Measurements from ENCODE around the gene ABCC4.
"Not testable (repeated sequence)": the region's sequence is repeated elsewhere in the genome, so short reads cannot be mapped to it uniquely, and the experiment has no call there.

ABCC4 gene

GRCh38 chr13:95298169-95298965 lies 2.9 kb downstream of the ABCC4 start:
- DNase-seq (ENCODE audit: low read depth in 3 of 3): no peak

GRCh38 chr13:95296326-95296925 lies 4.8 kb downstream of the ABCC4 start:
- no peak for DNase-seq (ENCODE audit: low read depth in 3 of 3)

- no peak for DNase-seq (ENCODE audit: low read depth in 3 of 3)
These were observed 6.2 kb downstream of the ABCC4 start for GRCh38 chr13:95295026-95295425.

- DNase-seq (ENCODE audit: low read depth in 3 of 3): no peak
These were observed 8.6 kb downstream of the ABCC4 start for GRCh38 chr13:95292622-95293021.

GRCh38 chr13:95289901-95290300 lies 11.3 kb downstream of the ABCC4 start:
- DNase-seq (ENCODE audit: low read depth in 3 of 3): not testable (repeated sequence)

GRCh38 chr13:95289020-95289444 lies 12.2 kb downstream of the ABCC4 start:
- DNase-seq (ENCODE audit: low read depth in 3 of 3): no peak

- DNase-seq (ENCODE audit: low read depth in 3 of 3): no peak
These were observed 16.8 kb downstream of the ABCC4 start for GRCh38 chr13:95284436-95284835.

- DNase-seq (ENCODE audit: low read depth in 3 of 3): no peak
These were observed 22.2 kb downstream of the ABCC4 start for GRCh38 chr13:95279016-95279415.

- no peak for DNase-seq (ENCODE audit: low read depth in 3 of 3)
These were observed 25.2 kb downstream of the ABCC4 start for GRCh38 chr13:95276037-95276505.

GRCh38 chr13:95275322-95276036 lies 25.8 kb downstream of the ABCC4 start:
- no peak for DNase-seq (ENCODE audit: low read depth in 3 of 3)

GRCh38 chr13:95273592-95274132 lies 27.6 kb downstream of the ABCC4 start:
- not testable (repeated sequence) for DNase-seq (ENCODE audit: low read depth in 3 of 3)

- not testable (repeated sequence) for DNase-seq (ENCODE audit: low read depth in 3 of 3)
These were observed 29.2 kb downstream of the ABCC4 start for GRCh38 chr13:95272076-95272475.

- no peak for DNase-seq (ENCODE audit: low read depth in 3 of 3)
These were observed 31.5 kb downstream of the ABCC4 start for GRCh38 chr13:95269756-95270155.

- not testable (repeated sequence) for DNase-seq (ENCODE audit: low read depth in 3 of 3)
These were observed 32.7 kb downstream of the ABCC4 start for GRCh38 chr13:95268343-95269065.

GRCh38 chr13:95267662-95268342 lies 33.4 kb downstream of the ABCC4 start:
- DNase-seq (ENCODE audit: low read depth in 3 of 3): no peak

- no peak for DNase-seq (ENCODE audit: low read depth in 3 of 3)
These were observed 37.0 kb downstream of the ABCC4 start for GRCh38 chr13:95264225-95264624.

GRCh38 chr13:95262837-95263384 lies 38.3 kb downstream of the ABCC4 start:
- no peak for DNase-seq (ENCODE audit: low read depth in 3 of 3)

GRCh38 chr13:95261956-95262355 lies 39.3 kb downstream of the ABCC4 start:
- no peak for DNase-seq (ENCODE audit: low read depth in 3 of 3)

GRCh38 chr13:95260031-95260525 lies 41.2 kb downstream of the ABCC4 start:
- no peak for DNase-seq (ENCODE audit: low read depth in 3 of 3)

GRCh38 chr13:95258619-95259194 lies 42.5 kb downstream of the ABCC4 start:
- DNase-seq (ENCODE audit: low read depth in 3 of 3): no peak
